ENCODE measurements around the gene CAST. TPM values are rescaled to one million over a fixed set of nuclear protein-coding genes. Genes with fewer than 3 reads are reported as not detected.

CAST gene
- total RNA-seq, 2 experiments from 2014 or later: 170 to 179 TPM

DNA sequence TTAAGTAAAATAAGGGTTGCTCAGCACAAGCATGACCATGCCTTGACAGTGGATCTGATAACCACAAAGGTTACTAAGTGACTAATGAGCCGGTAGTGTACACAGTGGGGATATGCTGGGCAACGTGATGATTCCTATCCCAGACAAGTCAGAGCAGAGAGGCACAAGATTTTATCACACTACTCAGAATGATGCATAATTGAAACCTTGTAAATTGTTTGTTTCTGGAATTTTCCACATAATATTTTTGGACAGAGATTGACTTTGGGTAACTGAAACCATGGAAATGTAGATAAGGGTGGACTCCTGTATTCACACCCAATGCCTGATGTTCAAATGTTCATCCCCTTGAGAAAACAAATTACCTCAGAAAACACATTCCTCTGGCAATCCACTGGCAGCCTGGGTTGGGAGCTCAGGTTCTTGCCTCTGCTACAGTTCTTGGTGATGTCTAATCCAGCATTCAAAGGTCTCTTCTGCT lies 161.8 kb downstream of the CAST start:
- Mint-ChIP-seq H3K9me3 (no peaks in the 10 kb centered on the region), H3K27ac (no peak overlapping the region), H3K4me3 (no peak overlapping the region), H3K36me3 (ENCODE audit: low read depth) (no peaks in the 10 kb centered on the region), H3K4me1 (peaks cover 22% of the 10 kb centered on the region), H3K27me3 (peaks cover 7% of the 10 kb centered on the region)
- ChIA-PET POLR2A (interaction anchor here (1.0 kb wide), 1 partner anchor 16 kb away, joined by 4 read pairs; the partner anchor contains the start of gene ERAP1), CTCF (no interaction called here)
- DNase-seq: peak; percentile 28

Other genes with a start within 250 kb of the CAST start
- gene PCSK1, start 229.1 kb upstream of the CAST start, total RNA-seq: not detected
- 100 to 1,000 TPM; 140 TPM for gene ERAP1, start 145.6 kb downstream of the CAST start, total RNA-seq
- gene ERAP2, start 214.1 kb downstream of the CAST start, total RNA-seq: 10 to 100 TPM; 91.3 to 93.9 TPM

Measured in activated CD4-positive, alpha-beta memory T cell treated with anti-CD3 and anti-CD28 coated beads, Interleukin-2, amount 10 ng/mL, durations not matched to agents 7 days and 5 days (primary cell).